ENCODE results near the gene TPTE2.

The TPTE2 gene

GRCh38 chr13:19575230-19575629 lies 13.9 kb upstream of the TPTE2 start:
- ATAC-seq, result no peak
- TF ChIP-seq ISL1 (CRISPR knock-in tag; IDR thresholded peaks at IDR 0.05) (no peak), CSRNP3 (CRISPR knock-in tag; IDR thresholded peaks at IDR 0.05) (no peak), ZNF70 (CRISPR knock-in tag; IDR thresholded peaks at IDR 0.05) (no peak), ZFP3 (CRISPR knock-in tag; IDR thresholded peaks at IDR 0.05) (no peak)

DNA sequence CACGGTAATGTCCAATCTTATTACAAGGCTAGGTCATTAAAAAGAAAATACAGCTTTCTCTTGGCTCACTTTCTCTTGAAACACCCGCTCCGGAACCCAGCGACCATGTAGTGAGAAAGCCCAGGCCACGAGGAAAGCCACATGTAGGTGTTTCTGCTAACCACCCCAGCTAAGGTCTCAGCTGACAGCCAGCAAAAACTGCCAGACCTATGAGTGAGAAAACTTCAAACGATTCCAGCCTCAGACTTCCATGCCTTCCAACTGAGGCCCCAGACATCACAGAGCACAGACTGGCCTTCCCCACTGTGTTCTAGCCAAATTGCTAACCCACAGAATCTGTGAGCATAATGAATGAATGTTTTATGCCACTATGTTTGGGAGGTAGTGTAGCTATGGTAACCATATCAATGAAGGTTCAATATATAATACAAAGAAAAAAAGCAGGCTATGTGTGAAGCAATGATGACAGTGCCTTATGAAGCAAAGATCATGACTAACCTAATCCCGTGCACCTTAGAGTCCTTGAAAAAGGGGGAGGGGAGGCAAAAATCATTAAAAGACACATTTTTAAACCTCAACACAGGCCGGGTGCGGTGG lies 11.9 kb upstream of the TPTE2 start:
- TF ChIP-seq TCF4 (CRISPR knock-in tag; IDR thresholded peaks at IDR 0.05; ENCODE audit: borderline replicate concordance) (no peak), ISL1 (CRISPR knock-in tag; IDR thresholded peaks at IDR 0.05) (no peak)
- no peak for ATAC-seq

- no peak for ATAC-seq
- no peak for TF ChIP-seq SNAI2 (CRISPR knock-in tag; IDR thresholded peaks at IDR 0.05)
- TF ChIP-seq TCF4 (CRISPR knock-in tag; IDR thresholded peaks at IDR 0.05; ENCODE audit: borderline replicate concordance), result no peak
- TF ChIP-seq TSHZ2 (CRISPR knock-in tag; IDR thresholded peaks at IDR 0.05), result no peak
- TF ChIP-seq ESRRG (CRISPR knock-in tag; IDR thresholded peaks at IDR 0.05), result no peak
- no peak for TF ChIP-seq CSDC2 (CRISPR knock-in tag; IDR thresholded peaks at IDR 0.05)
- no peak for TF ChIP-seq RARB (CRISPR knock-in tag; IDR thresholded peaks at IDR 0.05)
- TF ChIP-seq ZNF565 (CRISPR knock-in tag; conservative IDR thresholded peaks at IDR 0.05; ENCODE audit: low read depth), result no peak
- TF ChIP-seq OSR1 (CRISPR knock-in tag; IDR thresholded peaks at IDR 0.05), result no peak
- TF ChIP-seq, protein P1, sequence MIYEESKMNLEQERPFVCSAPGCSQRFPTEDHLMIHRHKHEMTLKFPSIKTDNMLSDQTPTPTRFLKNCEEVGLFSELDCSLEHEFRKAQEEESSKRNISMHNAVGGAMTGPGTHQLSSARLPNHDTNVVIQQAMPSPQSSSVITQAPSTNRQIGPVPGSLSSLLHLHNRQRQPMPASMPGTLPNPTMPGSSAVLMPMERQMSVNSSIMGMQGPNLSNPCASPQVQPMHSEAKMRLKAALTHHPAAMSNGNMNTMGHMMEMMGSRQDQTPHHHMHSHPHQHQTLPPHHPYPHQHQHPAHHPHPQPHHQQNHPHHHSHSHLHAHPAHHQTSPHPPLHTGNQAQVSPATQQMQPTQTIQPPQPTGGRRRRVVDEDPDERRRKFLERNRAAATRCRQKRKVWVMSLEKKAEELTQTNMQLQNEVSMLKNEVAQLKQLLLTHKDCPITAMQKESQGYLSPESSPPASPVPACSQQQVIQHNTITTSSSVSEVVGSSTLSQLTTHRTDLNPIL (CRISPR knock-in tag; IDR thresholded peaks at IDR 0.05; ENCODE audit: low read depth), result no peak
- TF ChIP-seq PPARA (CRISPR knock-in tag; IDR thresholded peaks at IDR 0.05; ENCODE audit: borderline replicate concordance), result no peak
- TF ChIP-seq ARNTL (CRISPR knock-in tag; IDR thresholded peaks at IDR 0.05; ENCODE audit: borderline replicate concordance, low read depth), result no peak
Measured at GRCh38 chr13:19572280-19572679, 10.9 kb upstream of the TPTE2 start.

GRCh38 chr13:19567820-19568534 lies 6.6 kb upstream of the TPTE2 start:
- ATAC-seq, result no peak

More at GRCh38 chr13:19567820-19568534, 6.6 kb upstream of the TPTE2 start:
- no peak for TF ChIP-seq ZC3H10 (CRISPR knock-in tag; IDR thresholded peaks at IDR 0.05)
- TF ChIP-seq SNAI2 (CRISPR knock-in tag; IDR thresholded peaks at IDR 0.05), result no peak
- TF ChIP-seq ZFP3 (CRISPR knock-in tag; IDR thresholded peaks at IDR 0.05), result no peak
- TF ChIP-seq, protein P2, sequence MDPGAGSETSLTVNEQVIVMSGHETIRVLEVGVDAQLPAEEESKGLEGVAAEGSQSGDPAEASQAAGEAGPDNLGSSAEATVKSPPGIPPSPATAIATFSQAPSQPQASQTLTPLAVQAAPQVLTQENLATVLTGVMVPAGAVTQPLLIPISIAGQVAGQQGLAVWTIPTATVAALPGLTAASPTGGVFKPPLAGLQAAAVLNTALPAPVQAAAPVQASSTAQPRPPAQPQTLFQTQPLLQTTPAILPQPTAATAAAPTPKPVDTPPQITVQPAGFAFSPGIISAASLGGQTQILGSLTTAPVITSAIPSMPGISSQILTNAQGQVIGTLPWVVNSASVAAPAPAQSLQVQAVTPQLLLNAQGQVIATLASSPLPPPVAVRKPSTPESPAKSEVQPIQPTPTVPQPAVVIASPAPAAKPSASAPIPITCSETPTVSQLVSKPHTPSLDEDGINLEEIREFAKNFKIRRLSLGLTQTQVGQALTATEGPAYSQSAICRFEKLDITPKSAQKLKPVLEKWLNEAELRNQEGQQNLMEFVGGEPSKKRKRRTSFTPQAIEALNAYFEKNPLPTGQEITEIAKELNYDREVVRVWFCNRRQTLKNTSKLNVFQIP (CRISPR knock-in tag; IDR thresholded peaks at IDR 0.05; ENCODE audit: borderline replicate concordance, low read depth), result no peak
- no peak for TF ChIP-seq ZFP30 (CRISPR knock-in tag; IDR thresholded peaks at IDR 0.05)
- TF ChIP-seq, protein P1 (CRISPR knock-in tag; IDR thresholded peaks at IDR 0.05; ENCODE audit: low read depth), result no peak
- no peak for TF ChIP-seq RARB (CRISPR knock-in tag; IDR thresholded peaks at IDR 0.05)
- no peak for TF ChIP-seq ARNTL (CRISPR knock-in tag; IDR thresholded peaks at IDR 0.05; ENCODE audit: borderline replicate concordance, low read depth)

Measured in SK-N-SH treated with all-trans-retinoic acid at 6 μM for 48 hours (cell line).